Measurements from ENCODE around the gene CERCAM. TPM values are rescaled to one million over a fixed set of nuclear protein-coding genes. Genes with fewer than 3 reads are reported as not detected.

CERCAM gene
- total RNA-seq, 1 donor from 2014 or later = 9.3 TPM

Other genes starting within 250 kb of the CERCAM start
- 150 TPM in 2 replicates for gene CIZ1, start 229.3 kb upstream of the CERCAM start, total RNA-seq
- 0.90 and 2.4 TPM in 2 replicates for gene DNM1, start 217.5 kb upstream of the CERCAM start, total RNA-seq
- gene GOLGA2, start 144.8 kb upstream of the CERCAM start, total RNA-seq = 44.0 and 47.9 TPM in 2 replicates
- gene SWI5, start 144.6 kb upstream of the CERCAM start, total RNA-seq = 13.5 and 13.7 TPM in 2 replicates
- gene TRUB2, start 98.4 kb upstream of the CERCAM start, total RNA-seq = 33.5 and 36.1 TPM in 2 replicates
- gene COQ4, start 98.0 kb upstream of the CERCAM start, total RNA-seq = 49.6 and 52.2 TPM in 2 replicates
- gene SLC27A4, start 80.3 kb upstream of the CERCAM start, total RNA-seq = 30.5 and 32.0 TPM in 2 replicates
- gene URM1, start 49.5 kb upstream of the CERCAM start, total RNA-seq = 78.6 and 78.7 TPM in 2 replicates
- gene ODF2, start 35.1 kb downstream of the CERCAM start, total RNA-seq = 61.5 and 64.4 TPM in 2 replicates
- gene GLE1, start 83.9 kb downstream of the CERCAM start, total RNA-seq = 56.0 and 57.5 TPM in 2 replicates
- gene SPTAN1, start 131.7 kb downstream of the CERCAM start, total RNA-seq = 286 and 303 TPM in 2 replicates
- gene DYNC2I2, start 236.0 kb downstream of the CERCAM start, total RNA-seq = 41.7 and 43.5 TPM in 2 replicates